CD4-positive, alpha-beta T cell treated with Interleukin-21 for 1 hour (primary cell): Measurements from ENCODE around the gene EDAR.

ENCODE experiments used
- DNase-seq: peaks from one replicate; pipeline ENCODE4 v3.0.0-alpha.2; 2020

EDAR gene

DNA sequence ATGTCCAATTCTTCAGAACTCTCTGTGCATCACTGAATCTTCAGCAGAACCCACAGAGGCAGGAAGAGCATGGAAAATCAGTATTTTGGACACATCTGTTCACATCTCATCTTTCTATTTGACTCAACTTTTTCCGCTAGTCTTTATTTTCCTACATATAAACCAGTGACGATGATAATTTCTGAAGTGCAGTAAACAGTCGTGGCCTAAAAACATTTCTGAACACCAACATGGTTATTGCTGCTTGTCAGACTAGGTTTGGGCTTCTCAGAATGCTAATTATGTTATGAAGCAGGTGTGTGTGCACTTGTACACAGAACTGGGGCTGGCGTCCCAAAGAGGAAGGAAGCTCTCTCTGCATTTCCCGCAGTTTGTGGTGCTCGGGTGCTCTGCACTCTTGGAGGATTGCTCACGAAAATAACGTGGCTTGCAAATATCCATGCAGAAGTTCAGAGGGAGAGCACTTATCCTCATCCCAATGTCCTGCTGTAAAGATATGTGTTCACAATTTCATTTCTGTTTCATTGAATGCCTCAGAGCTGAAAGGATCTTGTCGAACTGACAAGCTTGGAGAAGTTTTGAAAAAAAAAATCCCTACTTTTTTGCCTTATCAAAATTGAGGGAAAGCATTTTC, 50.8 kb downstream of the EDAR start:
- DNase-seq = no peak

DNA sequence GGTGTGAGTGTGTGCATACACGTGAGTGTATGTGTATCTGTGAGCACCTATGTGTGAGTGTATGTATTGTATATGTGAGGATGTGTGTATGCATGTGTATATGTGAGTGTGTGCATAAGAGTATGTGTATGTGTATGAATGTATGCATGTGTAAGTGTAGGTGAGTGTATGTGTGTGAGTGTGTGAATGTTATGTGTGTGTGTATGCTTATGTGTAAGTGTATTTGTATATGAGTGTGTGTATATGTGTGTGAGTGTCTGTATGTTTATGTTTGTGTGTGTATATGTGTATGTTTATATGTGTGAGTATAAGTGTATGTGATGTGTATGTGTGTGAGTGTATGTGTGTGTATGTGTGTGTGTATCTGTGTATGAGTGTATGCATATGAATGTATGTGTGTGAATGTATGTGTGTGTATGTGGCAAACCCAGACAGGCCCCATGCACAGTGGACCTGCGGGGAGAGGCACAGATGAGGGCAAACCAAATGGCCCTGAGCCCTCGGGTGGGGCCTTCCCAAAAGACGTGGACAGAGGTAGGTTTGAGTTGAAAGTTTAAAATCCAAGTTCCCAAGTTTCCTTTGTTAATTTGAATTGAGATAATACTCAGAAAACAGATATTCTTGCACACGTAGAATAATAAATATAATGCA, 51.5 kb downstream of the EDAR start:
- no peak for DNase-seq

- DNase-seq = no peak
Measured at GRCh38 chr2:108936866-108937265, 52.2 kb downstream of the EDAR start.

DNA sequence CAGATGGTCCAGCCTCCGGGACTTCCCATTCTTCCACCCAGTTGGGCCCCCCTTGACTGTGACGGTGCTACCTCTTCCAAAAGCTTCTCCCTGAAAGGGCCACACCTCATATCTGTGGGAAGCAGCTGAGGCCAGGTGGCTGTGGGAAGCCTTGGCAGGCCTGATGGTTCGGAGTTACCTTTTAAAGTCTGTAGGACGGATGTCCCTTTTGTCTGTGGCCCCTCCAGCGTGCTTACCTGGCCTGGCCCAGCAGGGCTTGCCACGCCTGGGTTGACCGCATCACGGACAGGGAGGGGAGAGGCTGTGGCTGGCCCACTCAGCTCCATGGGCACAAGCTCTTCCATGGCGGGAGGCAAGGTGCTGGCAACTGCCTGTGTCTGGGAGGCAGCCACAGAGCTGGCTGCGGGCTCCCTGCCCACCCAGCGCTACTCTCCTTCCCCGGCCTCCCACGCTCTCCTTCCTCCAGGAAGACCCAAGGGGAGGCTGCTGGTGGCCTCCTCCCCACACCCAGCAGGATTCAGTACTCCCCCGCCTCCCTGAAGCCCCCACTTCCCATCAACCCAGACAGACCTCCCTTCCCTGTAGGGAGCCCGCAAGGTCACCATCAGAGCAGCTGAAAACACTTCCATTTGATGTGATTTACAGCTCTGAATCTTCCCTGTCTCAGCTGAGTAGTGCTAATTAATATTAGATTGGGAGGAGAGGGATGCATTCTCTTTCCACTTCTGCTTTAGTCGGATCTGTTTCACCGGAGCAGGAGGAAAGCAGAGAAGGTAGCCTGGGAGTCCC, 52.8 kb downstream of the EDAR start:
- DNase-seq = no peak

- no peak for DNase-seq
Measured at GRCh38 chr2:108935271-108935741, 53.7 kb downstream of the EDAR start.

GRCh38 chr2:108934583-108935245, 54.3 kb downstream of the EDAR start:
- no peak for DNase-seq

- no peak for DNase-seq
Measured at GRCh38 chr2:108934151-108934550, 54.9 kb downstream of the EDAR start.

- DNase-seq = no peak
Measured at GRCh38 chr2:108933691-108934117, 55.3 kb downstream of the EDAR start.

GRCh38 chr2:108932736-108933332, 56.2 kb downstream of the EDAR start:
- no peak for DNase-seq

DNA sequence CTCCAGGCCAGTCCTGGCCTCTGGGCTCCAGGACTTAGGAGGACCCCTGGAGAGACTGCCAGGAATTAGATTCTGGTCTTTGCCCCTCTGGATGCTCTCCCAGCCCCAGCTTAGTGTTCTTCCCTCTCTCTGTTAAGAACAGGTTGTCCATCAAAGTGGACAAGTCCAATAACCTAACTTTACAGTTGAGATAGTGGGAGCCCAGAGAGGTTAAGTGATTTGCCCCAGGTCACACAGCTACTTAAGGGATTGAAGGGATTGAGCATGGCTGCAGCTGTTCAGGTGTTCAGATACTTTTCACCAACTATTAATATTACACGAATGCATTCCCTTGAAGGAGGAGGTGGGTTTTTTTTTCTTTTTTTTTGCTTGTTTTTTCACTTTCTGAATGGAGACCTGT, 57.6 kb downstream of the EDAR start:
- DNase-seq = no peak

DNA sequence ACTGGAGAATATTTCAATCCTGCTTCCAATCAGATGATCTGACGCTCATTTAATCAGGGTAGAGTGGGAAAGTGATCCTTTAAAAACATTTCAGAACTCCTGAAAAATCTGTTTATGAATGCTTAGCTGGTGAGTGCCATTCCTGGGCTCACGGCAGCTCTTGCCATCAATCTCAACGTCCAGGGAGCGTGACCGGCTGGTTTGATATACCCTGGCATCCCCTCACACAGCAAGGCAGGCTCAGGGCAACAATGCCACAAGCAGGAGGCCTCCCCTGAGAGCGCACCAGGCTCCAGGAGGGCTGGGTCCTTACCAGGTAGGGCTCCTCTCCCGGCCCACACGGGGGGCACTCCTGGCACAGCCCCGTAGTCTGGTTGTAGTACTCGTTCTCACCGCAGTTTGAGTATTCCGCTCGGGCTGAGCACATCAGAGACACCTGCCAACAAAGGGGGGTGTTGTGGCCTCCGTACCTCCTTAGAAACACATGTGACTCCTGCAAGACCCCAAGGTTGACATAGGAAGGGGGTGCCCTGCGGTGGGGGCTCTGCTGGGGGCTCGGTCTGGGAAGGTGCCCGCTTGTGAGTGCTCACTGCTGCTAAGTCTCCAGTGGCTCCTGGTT, 59.1 kb downstream of the EDAR start:
- DNase-seq = no peak

GRCh38 chr2:108928660-108929377, 60.2 kb downstream of the EDAR start:
- DNase-seq = no peak

DNA sequence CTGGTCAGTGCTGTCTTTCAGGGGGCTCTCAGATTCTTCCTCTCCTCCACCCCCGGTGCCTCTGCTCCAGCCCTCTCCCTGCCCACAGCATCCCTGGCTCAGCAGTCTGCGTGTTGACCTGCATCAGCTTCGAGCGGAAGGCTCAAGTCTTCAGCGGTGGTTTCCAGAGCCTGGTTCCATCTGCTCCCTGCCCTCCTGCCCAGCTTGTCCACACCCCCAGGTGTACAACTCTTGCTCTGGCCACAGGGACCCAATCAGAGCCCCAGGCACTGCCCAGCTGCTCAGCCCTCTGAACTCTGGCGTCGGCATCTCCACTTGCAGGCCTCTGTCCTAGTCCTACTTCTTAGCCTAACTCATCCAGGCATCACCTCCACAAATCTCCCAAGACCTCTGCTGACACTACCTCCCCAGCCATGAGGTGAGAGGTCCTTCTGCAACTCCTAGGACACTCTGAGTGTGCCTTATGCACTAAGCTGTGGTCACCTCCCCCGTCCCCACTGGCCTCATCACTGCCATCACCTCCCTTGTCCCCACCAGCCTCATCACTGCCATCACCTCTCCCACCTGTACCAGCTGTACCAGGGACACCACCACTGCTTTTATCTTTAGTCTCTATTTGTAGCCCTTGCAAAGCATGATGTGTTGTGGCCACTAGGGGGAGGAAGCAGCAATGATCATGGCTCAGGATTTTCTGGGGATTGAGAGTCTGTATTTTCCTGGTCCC, 60.9 kb downstream of the EDAR start:
- peak; percentile 58 for DNase-seq

GRCh38 chr2:108927405-108927804, 61.6 kb downstream of the EDAR start:
- DNase-seq = no peak

DNA sequence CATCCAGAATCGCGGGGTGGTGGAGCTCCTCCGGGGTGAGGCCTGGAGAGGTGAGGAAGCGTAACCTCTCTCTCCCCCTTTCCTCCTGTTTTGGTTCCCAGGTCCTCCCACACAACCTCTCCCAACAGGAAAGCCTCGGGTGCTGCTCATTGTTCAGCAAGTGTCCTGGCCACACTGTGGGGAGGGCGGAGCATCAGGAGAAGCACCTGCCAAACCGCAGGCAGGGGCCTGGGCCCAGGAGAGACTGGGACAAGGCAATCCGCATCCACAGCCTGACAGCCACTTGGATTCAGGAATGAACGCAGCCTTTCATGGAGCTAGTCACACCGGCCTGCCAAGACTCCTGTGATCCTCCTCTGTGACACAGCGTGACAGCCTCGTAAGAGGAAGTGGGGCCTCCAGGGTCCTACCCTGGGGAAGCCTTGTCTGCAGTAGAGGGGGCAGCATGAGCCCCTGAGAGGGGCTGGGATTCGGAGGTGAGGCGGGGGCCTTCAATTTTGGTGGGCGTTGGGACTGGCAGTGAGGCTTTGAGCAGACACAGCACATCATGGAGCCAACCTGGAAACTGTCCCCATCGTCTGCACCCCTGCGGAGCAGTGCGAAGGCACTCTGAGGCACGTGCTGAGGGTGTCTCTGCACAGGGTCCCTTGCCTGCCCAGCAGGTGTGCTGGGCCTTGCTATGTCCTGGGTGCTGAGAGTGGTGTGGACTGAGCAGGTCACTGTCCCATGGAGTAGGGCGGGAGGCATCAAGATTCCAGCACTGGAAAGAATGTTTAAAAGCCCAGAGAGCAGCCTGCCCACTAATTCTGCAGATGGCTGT, 62.2 kb downstream of the EDAR start:
- DNase-seq = no peak

DNA sequence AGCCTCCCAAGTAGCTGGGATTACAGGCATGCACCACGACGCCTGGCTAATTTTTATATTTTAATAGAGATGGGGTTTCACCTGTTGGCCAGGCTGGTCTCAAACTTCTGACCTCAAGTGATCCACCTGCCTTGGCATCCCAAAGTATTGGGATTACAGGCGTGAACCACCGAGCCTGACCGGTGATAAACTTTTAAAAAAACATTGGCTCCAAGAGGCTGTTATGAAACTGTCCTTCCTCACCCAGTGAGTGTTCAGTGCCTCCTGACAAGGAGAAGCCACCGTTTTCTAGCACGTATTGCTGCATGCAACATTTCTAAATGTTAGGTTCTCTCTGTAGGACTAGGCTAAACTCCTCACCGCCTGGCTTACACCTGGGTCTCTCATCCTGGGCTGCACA, 63.3 kb downstream of the EDAR start:
- no peak for DNase-seq

GRCh38 chr2:108925286-108925685, 63.7 kb downstream of the EDAR start:
- no peak for DNase-seq

- no peak for DNase-seq
Measured at GRCh38 chr2:108924580-108925251, 64.3 kb downstream of the EDAR start.

DNA sequence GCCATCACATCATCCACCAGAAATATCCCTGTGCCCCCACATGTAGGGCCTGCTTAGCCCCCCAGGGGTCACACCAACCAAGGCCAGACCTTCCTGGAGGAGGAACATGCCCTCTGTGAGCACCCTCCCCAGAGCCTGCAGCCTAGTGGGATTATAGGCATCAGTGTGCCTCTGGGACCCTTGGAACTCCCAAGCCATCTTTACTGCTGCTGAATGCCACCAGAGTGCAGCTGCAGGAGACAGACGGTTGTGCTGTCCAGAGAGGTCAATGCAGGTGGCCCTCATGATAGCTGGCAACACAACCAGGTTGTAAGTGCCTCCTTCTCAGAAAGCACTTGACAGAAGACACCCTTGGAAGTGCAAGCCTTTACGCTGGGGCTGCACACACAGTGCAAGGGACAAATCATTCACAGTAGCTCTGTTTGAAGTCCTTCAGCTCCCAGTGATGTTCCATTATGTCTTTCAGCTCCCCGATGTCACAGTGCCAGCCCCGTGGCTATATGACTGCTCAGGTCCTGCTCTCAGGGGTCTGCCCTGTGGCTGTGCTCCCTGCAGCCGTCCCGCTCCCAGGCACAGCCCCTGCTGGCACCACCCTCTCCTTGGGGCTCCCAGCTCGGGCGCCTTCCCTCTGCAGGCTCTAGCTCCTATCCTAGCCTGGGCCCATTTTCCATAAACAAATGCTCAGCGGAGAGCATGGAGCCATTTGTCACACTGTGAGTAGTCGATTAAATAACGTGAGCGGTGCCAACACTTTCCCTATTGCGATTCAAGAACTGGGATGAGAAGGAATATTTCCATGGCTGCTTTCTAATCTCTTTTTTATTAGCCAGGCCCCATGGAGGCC, 65.1 kb downstream of the EDAR start:
- DNase-seq = no peak
